GM21423 (cell line): Measurements from ENCODE around the gene SLC24A4.

Experiments used
- ATAC-seq: cut with Tn5 transposase; IDR thresholded peaks from one replicate; pipeline ENCODE4 v1.9.1; 2021; ENCODE audit warnings: mild to moderate bottlenecking, moderate library complexity; ENCODE audit not compliant: unreplicated experiment

SLC24A4 gene

DNA sequence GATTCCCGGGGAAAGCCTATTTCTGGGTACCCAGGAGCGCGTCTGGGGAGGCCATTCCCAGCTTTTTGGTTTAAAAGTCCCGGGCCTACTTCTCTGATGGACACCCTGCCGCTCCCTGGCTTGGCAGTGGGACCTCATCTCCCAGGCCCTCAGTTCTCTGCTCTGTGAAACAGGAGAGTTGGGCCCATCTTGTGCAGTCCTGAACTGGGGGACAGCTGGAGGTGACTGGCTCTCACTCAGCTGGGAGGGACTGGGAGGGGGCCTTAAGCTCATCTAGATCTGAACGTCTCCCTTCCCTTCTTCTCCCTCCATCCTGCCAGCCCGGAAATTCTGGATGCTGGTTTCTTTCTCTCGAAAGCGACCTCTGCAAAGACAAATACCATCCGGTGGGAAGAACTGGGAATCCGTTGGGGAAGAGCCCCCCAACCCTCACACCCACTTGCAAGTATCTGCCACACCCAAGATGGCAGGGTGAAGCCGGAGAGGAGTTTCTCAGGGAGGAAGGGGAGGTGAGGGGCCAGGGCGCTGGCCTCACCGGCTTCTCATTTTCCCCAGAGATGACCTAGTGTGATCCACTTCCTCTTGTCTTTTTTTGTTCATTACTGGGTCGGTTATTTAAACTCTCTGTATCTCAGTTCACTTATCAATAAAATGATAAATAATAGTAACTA, 192.0 kb downstream of the SLC24A4 start:
- no peak for ATAC-seq

DNA sequence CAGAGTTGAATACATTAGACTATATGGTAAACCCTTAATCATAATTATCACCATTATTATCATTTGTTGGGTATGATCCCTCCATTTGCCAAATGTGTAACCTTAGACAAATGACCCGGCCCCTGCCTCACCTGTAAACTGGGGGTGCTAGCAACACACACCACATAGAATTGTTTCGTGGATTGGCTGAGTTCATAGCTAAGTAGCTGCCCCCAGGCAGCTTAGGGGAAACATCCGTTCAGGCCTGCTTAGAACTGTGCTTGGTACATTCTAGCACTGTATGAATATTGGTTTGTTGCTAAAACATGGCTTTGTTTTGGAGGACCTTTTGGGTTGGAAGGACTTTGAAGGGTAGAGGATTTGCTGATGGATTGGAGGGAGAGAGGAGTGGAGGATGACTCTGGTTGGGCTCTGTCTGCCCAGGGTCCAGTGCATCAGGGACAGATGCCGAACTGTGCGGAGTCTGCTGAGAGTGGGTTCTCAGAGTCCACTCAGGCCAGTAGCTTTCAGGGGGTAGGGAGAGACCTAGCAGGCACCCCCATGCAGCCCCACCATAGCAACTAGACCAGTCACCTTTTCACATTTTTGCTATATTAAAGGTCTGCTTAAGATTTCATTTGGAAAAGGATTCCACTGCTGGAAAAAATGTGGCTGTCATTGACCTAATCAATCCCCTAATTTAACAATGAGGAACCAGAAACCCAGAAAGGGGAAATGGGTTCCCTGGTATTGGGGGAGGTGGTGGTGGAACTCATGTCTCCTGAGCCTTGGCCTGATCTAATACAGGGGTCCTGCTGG, 192.8 kb downstream of the SLC24A4 start:
- ATAC-seq = no peak

DNA sequence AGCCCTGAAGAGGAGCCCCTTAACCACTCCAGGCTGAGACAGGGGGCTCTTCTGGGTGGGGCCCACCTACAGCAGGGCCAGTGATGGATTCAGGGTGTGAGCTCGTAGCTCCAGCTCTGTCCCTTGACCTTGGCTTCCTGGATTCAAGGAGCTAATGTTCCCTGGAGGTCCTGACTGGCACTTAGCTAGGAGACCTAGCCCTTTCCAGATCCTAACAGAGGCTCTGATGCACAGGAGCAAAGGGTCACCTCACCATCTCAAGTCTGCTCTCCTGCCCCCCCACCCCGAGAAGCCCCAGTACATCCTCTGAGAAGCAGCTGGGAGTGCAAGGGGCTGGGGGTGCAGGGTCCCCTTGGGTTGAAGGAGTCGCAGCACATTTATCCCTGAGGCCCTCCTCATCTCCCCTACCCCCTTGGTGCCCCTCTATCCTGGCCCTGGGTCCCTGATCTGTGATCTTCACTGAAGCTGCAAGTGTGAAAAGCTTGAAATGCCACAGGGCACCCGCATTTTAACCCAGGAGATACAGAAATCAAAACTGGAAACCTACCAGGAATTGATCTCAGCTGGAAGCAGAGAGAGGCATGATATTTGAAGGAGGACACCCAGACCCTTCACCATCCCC, 193.5 kb downstream of the SLC24A4 start:
- no peak for ATAC-seq

DNA sequence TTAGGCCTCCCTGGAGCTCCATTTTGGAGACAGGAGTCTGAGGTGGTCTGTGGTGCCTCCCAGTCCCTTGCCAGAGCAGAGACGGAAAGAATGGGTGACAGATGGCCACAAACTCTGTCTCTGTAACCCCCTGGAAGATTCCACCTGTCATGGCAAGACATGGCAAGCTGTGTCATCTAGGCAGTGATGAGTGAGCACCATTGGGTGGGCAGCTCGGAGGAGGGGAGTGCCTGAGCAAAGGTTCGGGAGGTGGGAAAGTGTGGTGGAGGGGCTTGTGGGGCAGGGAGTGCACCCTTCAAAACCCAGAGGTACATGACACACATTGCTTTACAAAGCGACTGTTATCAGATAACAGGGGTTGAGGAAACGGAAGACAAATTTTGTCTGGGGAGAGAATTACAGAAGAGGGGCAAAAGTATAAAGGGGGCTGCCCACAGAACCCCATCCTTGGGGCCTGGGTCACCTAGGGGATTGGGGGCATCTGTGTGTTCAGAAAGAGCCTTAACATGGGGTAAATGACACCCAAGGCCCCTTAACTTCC, 194.1 kb downstream of the SLC24A4 start:
- ATAC-seq = no peak

DNA sequence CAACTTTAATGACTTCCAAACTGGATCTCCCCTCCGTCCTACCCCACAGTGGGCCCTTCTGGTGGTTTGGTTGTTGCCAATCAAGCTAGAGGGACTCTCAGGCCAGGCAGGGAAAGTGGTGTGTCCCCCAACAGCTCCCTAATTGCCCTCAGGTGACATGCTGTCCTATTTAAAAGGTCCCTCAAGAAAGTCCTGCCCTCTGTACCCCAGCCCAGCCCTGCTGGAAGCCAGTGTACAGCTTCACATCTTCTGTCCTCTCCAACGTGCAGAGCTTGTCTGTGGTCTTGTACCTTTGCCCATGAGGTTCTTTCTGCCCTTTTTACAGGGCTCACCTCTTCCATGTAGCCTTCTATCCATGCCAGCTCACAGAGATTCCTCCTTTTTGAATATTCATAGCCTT, 194.8 kb downstream of the SLC24A4 start:
- ATAC-seq = no peak

DNA sequence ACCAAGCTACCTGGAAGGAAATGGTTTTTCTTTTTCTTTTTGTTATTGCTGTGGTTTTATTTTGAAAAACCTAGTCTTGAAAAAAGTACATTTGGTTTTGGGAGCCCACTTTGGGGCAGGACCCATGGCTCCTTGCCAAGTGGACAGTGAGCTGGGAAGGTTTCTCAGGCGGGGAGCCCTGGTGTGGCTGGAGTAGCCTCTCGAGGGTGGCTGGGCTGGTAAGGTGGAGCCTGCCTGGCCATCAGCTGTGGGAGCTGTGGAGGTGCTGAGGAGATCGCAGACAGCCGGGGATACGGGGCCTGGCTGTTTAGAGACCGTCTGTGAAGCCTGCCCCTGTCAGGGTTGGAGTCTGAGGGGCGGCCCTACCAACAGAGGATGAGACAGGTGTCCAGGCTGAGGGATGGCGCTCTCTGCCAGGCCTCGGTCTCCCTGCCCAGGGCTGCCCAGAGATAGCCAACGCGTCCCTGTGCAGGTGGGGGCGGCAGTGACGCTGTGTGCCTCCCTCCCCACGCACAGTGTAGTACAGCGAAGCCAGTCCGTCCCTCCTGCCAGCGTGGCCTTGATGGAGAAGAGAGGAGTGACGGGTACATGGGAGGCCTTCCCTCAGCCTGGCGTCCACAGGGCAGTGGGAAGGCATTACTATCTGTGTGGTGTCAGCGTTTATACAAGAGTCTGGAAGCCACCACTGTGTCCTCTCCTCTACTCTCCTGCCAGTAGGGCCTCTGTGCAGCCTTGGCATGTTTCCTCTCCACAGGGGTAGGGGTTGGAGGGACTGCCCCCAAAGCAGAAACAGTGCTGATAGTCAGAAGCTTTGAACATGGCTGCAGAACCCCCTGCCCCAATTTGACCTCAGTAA, 196.5 kb downstream of the SLC24A4 start:
- ATAC-seq = no peak

DNA sequence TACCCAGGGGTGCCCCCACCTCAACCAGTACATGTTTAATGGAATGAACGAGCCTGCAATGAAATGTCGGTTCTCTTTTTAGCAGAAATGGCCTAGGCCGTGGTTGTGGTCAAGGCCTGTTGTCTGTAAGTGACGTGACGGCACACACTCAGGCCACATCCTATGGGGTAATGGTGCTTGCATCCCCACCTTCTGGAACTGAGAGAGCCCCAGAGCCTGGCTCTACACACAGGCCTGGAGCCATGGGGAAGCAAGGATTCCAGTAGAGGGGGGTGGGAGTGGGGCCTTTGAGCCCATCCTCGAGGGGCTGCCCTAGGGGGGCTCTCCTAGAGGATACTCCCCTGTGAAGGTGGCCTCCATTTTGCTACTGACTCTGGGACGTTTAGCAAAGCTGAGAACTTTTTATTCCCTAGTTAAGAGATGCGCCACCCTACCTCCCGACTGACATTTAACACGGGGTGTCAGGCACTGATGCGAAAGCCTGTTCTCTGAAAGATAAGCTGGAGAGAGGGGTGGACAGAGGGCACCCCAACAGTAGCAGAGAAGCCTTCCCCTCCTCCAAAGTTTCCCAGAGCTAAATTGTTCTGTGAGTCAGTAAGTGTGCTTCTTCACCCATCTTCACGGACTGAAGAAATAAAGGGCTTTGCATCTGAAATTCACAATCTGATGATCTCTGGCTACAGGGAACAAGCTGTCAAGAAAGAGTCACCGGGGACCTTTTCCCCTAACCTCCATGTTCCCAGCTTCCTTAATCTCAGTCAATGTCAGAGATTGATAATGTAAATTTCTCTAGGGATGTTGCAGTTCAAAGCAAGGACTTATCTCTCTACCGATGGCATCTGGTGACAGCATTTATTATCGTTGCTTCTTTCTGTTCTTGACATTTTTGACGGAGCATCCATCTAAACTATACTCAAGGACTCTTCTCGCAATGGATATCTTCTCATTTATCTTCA, 197.4 kb downstream of the SLC24A4 start:
- ATAC-seq = peak; percentile 65

DNA sequence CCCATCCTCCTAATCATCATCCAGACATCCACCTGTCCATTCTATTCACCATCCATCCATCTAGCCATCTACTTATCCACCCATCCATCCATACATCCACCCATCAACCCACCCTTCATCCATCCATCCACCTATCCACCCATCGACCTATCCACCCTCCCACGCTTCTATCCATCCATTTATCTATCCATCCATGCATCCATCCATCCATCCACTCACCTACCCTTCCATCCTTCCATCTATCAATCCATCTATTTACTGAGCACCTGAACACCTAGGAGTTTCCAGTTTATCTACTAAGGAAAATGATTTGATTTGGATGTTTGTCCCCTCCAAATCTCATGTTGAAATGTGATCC, 198.1 kb downstream of the SLC24A4 start:
- ATAC-seq = no peak

DNA sequence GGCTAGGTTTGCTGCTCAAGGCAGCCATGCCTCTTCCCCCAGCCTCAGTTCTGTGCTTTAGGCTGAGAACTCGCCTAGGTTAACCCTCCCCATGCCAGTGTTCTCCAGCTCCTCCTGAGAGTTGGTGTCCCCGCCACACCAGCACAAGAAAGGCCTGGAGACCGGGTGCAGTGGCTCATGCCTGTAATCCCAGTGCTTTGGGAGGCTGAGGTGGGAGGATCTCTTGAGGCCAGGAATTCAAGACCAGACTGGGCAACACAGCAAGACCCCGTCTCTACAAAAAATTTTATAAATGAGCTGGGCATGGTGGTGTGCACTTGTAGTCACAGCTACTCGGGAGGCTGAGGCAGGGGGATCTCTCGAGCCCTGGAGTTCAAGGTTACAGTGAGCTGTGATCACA, 200.8 kb downstream of the SLC24A4 start:
- no peak for ATAC-seq

DNA sequence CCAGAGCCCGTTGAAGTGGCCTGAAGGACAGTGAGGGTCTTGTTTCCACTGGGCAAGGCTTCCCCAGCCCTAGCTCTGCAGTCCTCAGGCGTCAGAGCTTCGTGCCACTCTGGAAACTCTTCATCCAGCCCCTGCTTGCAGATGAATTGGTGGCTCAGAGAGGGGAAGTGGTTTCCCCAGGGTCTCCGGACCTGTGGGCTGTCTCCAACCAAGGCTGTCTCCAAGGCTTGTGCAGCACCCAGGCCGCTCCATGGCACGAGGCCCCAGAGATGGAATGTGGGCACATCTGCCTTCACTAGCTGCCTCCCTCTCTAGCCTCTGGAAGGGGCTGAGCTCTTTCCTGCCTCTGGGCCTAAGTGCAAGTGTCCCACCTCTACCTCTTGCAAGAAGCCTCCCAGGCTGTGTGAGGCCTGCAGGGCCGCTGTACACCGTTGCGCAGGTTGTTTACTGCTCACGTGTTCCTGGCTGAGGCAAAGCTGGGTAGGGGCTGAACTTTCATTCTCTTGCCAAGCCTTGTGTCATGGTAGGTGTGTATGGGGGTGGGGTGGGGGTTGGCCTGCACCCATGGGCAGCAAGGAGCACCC, 201.7 kb downstream of the SLC24A4 start:
- no peak for ATAC-seq

DNA sequence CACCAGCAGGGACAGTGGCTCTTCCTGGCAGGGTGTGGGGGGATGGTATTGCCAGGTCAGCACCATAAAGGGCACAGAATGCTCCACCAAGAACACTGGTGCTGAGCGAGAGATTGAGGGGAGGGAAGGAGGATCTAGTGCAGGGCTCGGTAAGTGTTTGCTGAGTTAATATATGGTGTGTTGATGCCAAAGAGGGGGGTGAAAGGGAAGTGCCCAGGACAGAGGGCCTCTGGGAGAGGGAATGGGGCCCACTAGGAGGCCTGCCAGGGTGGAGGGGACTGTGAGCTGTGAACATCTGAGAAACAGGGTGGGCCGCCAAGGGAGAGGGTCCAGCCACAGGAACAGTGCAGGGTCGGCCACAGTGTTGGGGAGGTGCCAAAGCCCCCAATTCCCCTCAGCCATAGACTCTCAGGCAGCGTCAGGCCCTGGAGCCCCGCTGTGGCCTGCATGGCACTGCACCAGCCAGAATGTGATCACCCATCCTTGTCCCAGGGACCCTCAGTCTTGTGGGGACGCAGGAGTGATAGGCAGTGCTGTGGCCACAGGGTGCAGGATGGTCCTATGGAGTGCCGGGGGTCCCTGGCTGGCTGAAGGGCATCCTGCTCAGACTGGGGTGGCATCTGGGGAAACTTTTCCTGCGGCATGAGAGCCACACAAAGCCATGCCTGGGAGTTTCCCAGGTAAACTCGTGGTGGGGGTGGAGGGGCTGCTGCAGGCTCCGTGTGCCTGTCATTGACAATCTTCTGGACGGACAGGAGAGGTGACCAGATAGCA, 202.5 kb downstream of the SLC24A4 start:
- no peak for ATAC-seq

DNA sequence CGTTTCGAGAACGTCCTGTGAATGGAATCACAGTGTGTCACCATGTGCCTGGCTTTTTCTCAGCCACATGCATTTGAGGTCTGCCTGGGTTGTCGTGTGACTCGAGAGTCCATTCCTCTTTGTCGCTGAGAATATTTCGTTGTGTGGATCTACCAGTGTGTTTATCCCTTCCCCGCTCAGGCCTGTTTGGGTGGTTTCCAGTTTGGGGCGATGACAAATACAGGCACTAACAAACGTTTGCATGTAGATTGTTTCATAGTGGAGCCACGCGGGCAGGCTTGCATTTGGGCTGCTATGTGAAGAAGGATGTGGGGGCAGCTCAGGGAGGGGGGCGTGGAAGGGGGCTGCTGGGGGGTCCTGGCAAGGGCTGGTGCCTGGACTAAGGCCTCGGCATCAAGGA, 204.8 kb downstream of the SLC24A4 start:
- no peak for ATAC-seq

DNA sequence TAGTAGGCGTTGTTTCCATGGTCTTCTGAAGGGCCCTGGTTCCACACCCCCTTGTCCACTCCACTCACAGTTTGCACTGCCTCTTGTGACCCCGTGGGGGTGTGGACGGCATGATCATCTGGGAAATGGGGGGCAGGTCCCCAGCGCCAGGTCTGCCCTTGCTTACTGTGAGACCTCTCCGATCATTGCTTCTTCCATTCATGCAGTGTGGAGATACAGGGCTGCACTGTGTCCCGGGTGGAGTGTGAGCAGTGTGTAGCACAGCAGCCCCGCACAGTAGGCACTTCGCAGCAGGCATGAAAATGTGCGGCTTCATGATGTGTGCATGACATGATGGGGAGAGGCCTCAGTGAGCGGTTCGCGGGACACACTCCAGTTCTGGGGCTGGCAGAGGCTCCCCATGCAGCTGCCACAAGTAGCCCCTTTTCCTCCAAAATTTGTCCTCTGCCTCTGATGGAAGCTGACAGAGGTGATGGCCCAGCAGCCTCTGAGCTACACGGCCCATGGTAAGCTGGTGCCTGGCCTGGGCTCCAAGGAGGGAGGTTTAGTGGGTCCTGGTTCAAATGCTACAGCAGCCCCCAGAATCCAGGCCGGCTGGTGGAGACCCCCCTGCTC, 205.6 kb downstream of the SLC24A4 start:
- ATAC-seq = no peak

DNA sequence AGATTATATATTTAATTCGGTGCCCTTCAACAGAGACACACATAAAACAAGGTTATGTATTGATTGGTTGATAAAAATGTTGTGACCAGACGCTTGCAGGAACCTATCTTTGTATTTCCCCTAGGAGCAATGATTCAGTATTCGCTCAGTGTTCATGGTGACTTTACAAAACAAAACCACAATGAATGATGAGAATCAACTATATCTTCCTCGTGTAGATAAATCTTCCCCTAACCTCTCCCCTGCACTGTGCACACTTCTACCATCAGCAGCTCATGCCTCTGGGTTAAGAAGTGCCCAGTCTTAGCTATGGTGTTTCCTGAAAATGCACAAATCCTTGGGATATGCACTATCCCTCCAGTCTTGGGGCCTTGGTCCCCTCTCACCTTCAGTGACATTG, 206.9 kb downstream of the SLC24A4 start:
- ATAC-seq = no peak

DNA sequence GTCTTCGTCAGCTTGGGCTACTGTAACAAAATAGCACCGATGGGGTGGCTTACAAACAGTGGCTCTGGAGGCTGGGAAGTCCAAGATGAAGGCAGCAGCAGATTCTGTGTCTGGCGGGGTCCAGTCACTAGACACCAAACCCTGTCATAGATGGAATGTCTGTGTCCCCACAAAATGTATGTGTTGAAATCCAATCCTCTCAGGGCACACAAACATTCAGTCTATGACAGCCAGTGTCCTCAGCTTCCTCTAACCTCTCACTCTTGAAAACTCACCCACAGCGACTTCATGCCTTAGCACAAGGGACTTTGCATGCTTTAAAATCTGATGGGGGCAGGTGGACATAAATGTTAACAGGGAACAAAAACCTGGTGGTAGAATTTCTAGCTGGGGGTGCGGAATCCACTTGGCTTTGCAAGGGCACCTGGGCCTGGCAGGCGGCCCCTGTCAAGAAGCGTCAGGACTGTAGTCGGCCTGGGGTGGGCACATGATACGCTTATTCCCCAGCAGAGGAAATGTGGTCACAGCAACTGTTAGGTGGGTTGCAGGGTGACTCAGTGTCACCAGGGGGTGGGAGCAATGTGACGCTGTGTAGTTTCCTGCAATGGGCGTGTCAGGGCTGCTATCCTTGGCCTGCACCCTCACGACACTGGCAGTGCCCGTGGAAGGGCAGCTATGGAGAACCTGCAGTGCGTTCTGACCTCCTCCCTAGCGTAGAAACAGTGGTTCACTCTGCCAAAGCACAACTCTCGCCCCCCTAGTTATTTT, 208.3 kb downstream of the SLC24A4 start:
- peak; percentile 60 for ATAC-seq

DNA sequence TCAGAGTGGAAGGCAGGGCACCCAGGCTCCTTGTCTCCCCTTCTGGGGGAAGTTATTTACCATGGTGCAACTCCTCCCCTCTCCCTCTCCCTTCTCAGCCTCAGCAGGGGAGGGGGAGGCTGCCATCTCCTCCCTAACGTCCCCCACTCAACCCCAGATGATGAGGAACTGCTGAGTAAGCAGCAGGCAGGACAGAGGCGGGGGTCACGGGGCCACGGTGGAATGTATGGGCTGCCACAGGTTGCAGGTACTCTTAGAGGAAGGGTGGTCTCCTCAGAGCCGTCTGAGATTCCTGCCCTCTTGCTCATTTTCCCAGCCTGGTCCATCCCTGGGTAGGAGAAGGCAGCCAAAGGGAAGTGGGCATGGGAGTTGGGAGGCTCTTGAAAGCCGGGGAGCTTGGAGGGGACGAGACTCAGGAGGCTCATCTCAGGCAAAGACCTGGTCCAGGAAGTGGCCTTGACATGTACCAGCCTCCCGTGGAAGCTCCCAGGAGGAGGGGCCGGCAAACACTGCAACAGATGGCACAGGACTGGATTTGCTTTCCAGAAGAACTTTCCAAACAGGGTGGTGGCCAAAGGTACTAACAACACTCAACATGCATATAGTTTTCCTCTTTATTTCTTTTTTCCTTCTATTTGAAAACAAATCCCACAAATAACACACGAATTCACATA, 209.7 kb downstream of the SLC24A4 start:
- no peak for ATAC-seq
